ENCODE measurements around the gene TLNRD1. TPM values are rescaled to one million over a fixed set of nuclear protein-coding genes. Genes with fewer than 3 reads are reported as not detected.

The TLNRD1 gene
- total RNA-seq, 3 donors from 2014 or later (not counting 1 experiment from before 2014, with no cell fraction given), result 13.4 to 19.6 (median 17.5) TPM

GRCh38 chr15:81052046-81052445 lies 51.3 kb downstream of the TLNRD1 start:
- no peaks in the 10 kb centered on the region for H3K4me1 Mint-ChIP-seq
- Histone ChIP-seq H3K36me3 (ENCODE audit: control insufficient read depth, insufficient read depth, low read length) (no peaks in the 10 kb centered on the region), H3K4me3 (ENCODE audit: low read length) (no peak overlapping the region), H3K4me1 (ENCODE audit: control insufficient read depth, insufficient read depth, low read length) (no peaks in the 10 kb centered on the region), H3K9me3 (ENCODE audit: control insufficient read depth, insufficient read depth, low read length) (no peaks in the 10 kb centered on the region), H3K27me3 (ENCODE audit: control insufficient read depth, insufficient read depth, low read length) (no peaks in the 10 kb centered on the region), H3K27ac (ENCODE audit: low read length) (no peak overlapping the region)
- H3K9me3 Mint-ChIP-seq, result no peaks in the 10 kb centered on the region
- no peak overlapping the region for H3K4me3 Mint-ChIP-seq
- H3K36me3 Mint-ChIP-seq, result no peaks in the 10 kb centered on the region
- intact Hi-C loops (cut with micrococcal nuclease), result no loop called here
- peaks cover 9 to 10% of the 10 kb centered on the region in 2 donors for H3K27me3 Mint-ChIP-seq (ENCODE audit: low read depth in 2 of 2)
- ATAC-seq (no peak), DNase-seq (no peak)
- no peak for TF ChIP-seq CTCF (IDR thresholded peaks at IDR 0.05)
- no CpG with 5 or more reads among the region's 2 CpGs for WGBS (ENCODE audit: insufficient coverage)
- H3K27ac Mint-ChIP-seq, result no peak overlapping the region

DNA sequence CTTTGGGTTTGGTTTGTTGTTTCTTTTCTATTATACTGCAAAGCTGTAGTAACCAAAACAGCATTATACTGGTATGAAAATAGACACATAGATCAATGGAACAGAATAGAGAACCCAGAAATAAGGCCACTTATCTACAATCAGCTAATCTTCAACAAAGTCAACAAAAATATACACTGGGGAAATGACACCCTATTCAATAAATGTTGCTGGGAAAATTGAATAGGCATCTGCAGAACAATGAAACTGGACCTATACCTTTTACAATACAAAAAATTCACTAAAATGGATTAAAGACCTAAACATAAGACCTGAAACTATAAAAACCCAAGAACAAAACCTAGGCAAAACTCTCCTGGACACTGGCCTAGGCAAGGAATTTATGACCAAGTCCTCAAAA lies 52.9 kb downstream of the TLNRD1 start:
- DNase-seq (no peak), ATAC-seq (no peak)
- Histone ChIP-seq H3K4me1 (ENCODE audit: control insufficient read depth, insufficient read depth, low read length) (no peaks in the 10 kb centered on the region), H3K27me3 (ENCODE audit: control insufficient read depth, insufficient read depth, low read length) (no peaks in the 10 kb centered on the region), H3K9me3 (ENCODE audit: control insufficient read depth, insufficient read depth, low read length) (no peaks in the 10 kb centered on the region), H3K27ac (ENCODE audit: low read length) (no peak overlapping the region), H3K4me3 (ENCODE audit: low read length) (no peak overlapping the region), H3K36me3 (ENCODE audit: control insufficient read depth, insufficient read depth, low read length) (no peaks in the 10 kb centered on the region)
- Mint-ChIP-seq H3K27ac (no peak overlapping the region), H3K36me3 (no peaks in the 10 kb centered on the region), H3K27me3 (ENCODE audit: low read depth in 2 of 2) (peaks cover 10 to 11% of the 10 kb centered on the region in 2 donors), H3K9me3 (no peaks in the 10 kb centered on the region), H3K4me1 (no peaks in the 10 kb centered on the region), H3K4me3 (no peak overlapping the region)
- no peak for TF ChIP-seq CTCF (IDR thresholded peaks at IDR 0.05)
- intact Hi-C loops (cut with micrococcal nuclease), result no loop called here

- no peak for ATAC-seq
- H3K9me3 Mint-ChIP-seq, result no peaks in the 10 kb centered on the region
- no peak overlapping the region for H3K27ac ChIP-seq (ENCODE audit: low read length)
- intact Hi-C loops (cut with micrococcal nuclease), result no loop called here
- H3K27me3 ChIP-seq (ENCODE audit: control insufficient read depth, insufficient read depth, low read length), result no peaks in the 10 kb centered on the region
- H3K4me1 ChIP-seq (ENCODE audit: control insufficient read depth, insufficient read depth, low read length), result no peaks in the 10 kb centered on the region
- H3K4me3 ChIP-seq (ENCODE audit: low read length), result no peak overlapping the region
- DNase-seq, result no peak
- H3K36me3 ChIP-seq (ENCODE audit: control insufficient read depth, insufficient read depth, low read length), result no peaks in the 10 kb centered on the region
- no peaks in the 10 kb centered on the region for H3K36me3 Mint-ChIP-seq
- TF ChIP-seq CTCF (IDR thresholded peaks at IDR 0.05), result no peak
- WGBS (ENCODE audit: insufficient coverage), result no CpG with 5 or more reads among the region's 2 CpGs
- peaks cover 10 to 11% of the 10 kb centered on the region in 2 donors for H3K27me3 Mint-ChIP-seq (ENCODE audit: low read depth in 2 of 2)
- no peak overlapping the region for H3K4me3 Mint-ChIP-seq
- H3K27ac Mint-ChIP-seq, result no peak overlapping the region
- H3K9me3 ChIP-seq (ENCODE audit: control insufficient read depth, insufficient read depth, low read length), result no peaks in the 10 kb centered on the region
- no peaks in the 10 kb centered on the region for H3K4me1 Mint-ChIP-seq
Measured at GRCh38 chr15:81054236-81054635, 53.5 kb downstream of the TLNRD1 start.

Other genes with a start within 250 kb of the TLNRD1 start
- gene CEMIP, start 221.6 kb upstream of the TLNRD1 start, total RNA-seq, result under 1 TPM in 2 of 3 donors, not detected in 1; 0.07 to 0.82 TPM
- gene MESD, start 11.1 kb upstream of the TLNRD1 start, total RNA-seq, result 10 to 100 TPM; 14.7 to 26.0 (median 24.5) TPM
- 1 to 10 TPM in 1 of 3 donors, under 1 TPM in 1, not detected in 1; 0.53 to 1.3 TPM for gene CFAP161, start 133.3 kb downstream of the TLNRD1 start, total RNA-seq
- 100 to 1,000 TPM in 2 of 3 donors, 10 to 100 TPM in 1; 98.1 to 153 (median 114) TPM for gene IL16, start 196.0 kb downstream of the TLNRD1 start, total RNA-seq